H9 (cell line): ENCODE measurements around the gene PNPLA6. TPM values are rescaled to one million over a fixed set of nuclear protein-coding genes. Genes with fewer than 3 reads are reported as not detected.

ENCODE experiments used
- DNase-seq: peaks from one replicate; pipeline ENCODE4 v3.0.0-alpha.2; 2017
- H2AFZ ChIP-seq: one replicate; pipeline ENCODE4 v1.6.1; 2013; ENCODE audit warnings: mild to moderate bottlenecking, low read length, control low read depth, moderate library complexity
- H2AK5ac ChIP-seq: 2 replicates; pipeline ENCODE4 v1.6.1; 2013; ENCODE audit warnings: low read length, control low read depth, mixed read lengths; ENCODE audit not compliant: insufficient read length
- H2BK120ac ChIP-seq: one replicate; pipeline ENCODE4 v1.6.1; 2013; ENCODE audit warnings: low read depth, mild to moderate bottlenecking, low read length, control low read depth, inconsistent platforms; ENCODE audit not compliant: poor library complexity, severe bottlenecking
- H2BK12ac ChIP-seq: 2 replicates; pipeline ENCODE4 v1.6.1; 2013; ENCODE audit warnings: low read length, control low read depth, mixed read lengths, low read depth; ENCODE audit not compliant: insufficient read length
- H2BK15ac ChIP-seq: 2 replicates; pipeline ENCODE4 v1.6.1; 2013; ENCODE audit warnings: low read depth, low read length, control low read depth
- H2BK20ac ChIP-seq: one replicate; pipeline ENCODE4 v1.6.1; 2013; ENCODE audit warnings: low read depth, mild to moderate bottlenecking, low read length, control low read depth, inconsistent platforms; ENCODE audit not compliant: poor library complexity, severe bottlenecking
- H2BK5ac ChIP-seq: 2 replicates; pipeline ENCODE4 v1.6.1; 2013; ENCODE audit warnings: low read length, control low read depth, mixed read lengths; ENCODE audit not compliant: insufficient read length
- H3K14ac ChIP-seq: 2 replicates; pipeline ENCODE4 v1.6.1; 2013; ENCODE audit warnings: low read length, control low read depth; ENCODE audit not compliant: insufficient read depth
- H3K18ac ChIP-seq: 2 replicates; pipeline ENCODE4 v1.6.1; 2013; ENCODE audit warnings: low read depth, mild to moderate bottlenecking, mixed read lengths, low read length, control low read depth; ENCODE audit not compliant: insufficient read length
- H3K23ac ChIP-seq: 2 replicates; pipeline ENCODE4 v1.6.1; 2013; ENCODE audit warnings: low read length, control low read depth, mixed read lengths, low read depth; ENCODE audit not compliant: insufficient read length
- H3K23me2 ChIP-seq: 2 replicates; pipeline ENCODE4 v1.6.1; 2013; ENCODE audit warnings: low read depth, mild to moderate bottlenecking, mixed read lengths, low read length, control low read depth; ENCODE audit not compliant: insufficient read length, poor library complexity, severe bottlenecking
- H3K27ac ChIP-seq: 2 replicates; pipeline ENCODE4 v1.5.1; 2013; ENCODE audit warnings: low read length, control low read depth, mixed read lengths, low read depth; ENCODE audit not compliant: insufficient read length
- H3K27me3 ChIP-seq: 2 replicates; pipeline ENCODE4 v1.6.1; 2013; ENCODE audit warnings: low read length, control low read depth, inconsistent platforms; ENCODE audit not compliant: insufficient read depth
- H3K4ac ChIP-seq: 2 replicates; pipeline ENCODE4 v1.6.1; 2013; ENCODE audit warnings: low read depth, mild to moderate bottlenecking, control low read depth, inconsistent platforms, low read length, moderate library complexity
- H3K4me1 ChIP-seq: 2 replicates; pipeline ENCODE4 v1.6.1; 2013; ENCODE audit warnings: low read length, control low read depth, inconsistent platforms; ENCODE audit not compliant: insufficient read depth
- H3K4me2 ChIP-seq: 2 replicates; pipeline ENCODE4 v1.6.1; 2013; ENCODE audit warnings: low read length, control low read depth, mixed read lengths; ENCODE audit not compliant: insufficient read length, insufficient read depth
- H3K56ac ChIP-seq: 2 replicates; pipeline ENCODE4 v1.6.1; 2013; ENCODE audit warnings: low read depth, mild to moderate bottlenecking, mixed read lengths, low read length, control low read depth; ENCODE audit not compliant: insufficient read length
- H3K79me1 ChIP-seq: 2 replicates; pipeline ENCODE4 v1.6.1; 2013; ENCODE audit warnings: low read depth, mild to moderate bottlenecking, moderate library complexity, low read length, control low read depth, inconsistent platforms; ENCODE audit not compliant: insufficient read depth, poor library complexity, severe bottlenecking
- H3K79me2 ChIP-seq: 2 replicates; pipeline ENCODE4 v1.6.1; 2013; ENCODE audit warnings: low read length, control low read depth, inconsistent platforms; ENCODE audit not compliant: insufficient read depth
- H3K9ac ChIP-seq: 2 replicates; pipeline ENCODE4 v1.6.1; 2013; ENCODE audit warnings: low read length, control low read depth, mixed read lengths; ENCODE audit not compliant: insufficient read length; ENCODE audit errors: extremely low read depth
- H3K9me3 ChIP-seq: one replicate; pipeline ENCODE4 v1.6.1; 2013; ENCODE audit warnings: low read depth, low read length, inconsistent platforms; ENCODE audit not compliant: control insufficient read depth
- H3T11ph ChIP-seq: one replicate; pipeline ENCODE4 v1.6.1; 2013; ENCODE audit warnings: mild to moderate bottlenecking, low read length, control low read depth, inconsistent platforms
- H4K20me1 ChIP-seq: one replicate; pipeline ENCODE4 v1.6.1; 2013; ENCODE audit not compliant: control insufficient read depth, insufficient read length, insufficient read depth
- H4K5ac ChIP-seq: 2 replicates; pipeline ENCODE4 v1.6.1; 2013; ENCODE audit warnings: low read depth, mild to moderate bottlenecking, mixed read lengths, low read length, control low read depth; ENCODE audit not compliant: insufficient read length
- H4K8ac ChIP-seq: replicated peaks from 2 replicates; pipeline ENCODE4 v1.6.1; 2013; ENCODE audit warnings: low read length, control low read depth, mixed read lengths, low read depth; ENCODE audit not compliant: insufficient read length
- H4K91ac ChIP-seq: 2 replicates; pipeline ENCODE4 v1.6.1; 2013; ENCODE audit warnings: low read depth, mild to moderate bottlenecking, moderate library complexity, mixed read lengths, low read length, control low read depth; ENCODE audit not compliant: insufficient read length
- H3K27ac Mint-ChIP-seq, 3 experiments: 2 replicates in 2 of 3; 3 replicates in 1 of 3; pipeline ENCODE4 v1.8.0; 2020 to 2021; ENCODE audit warnings: mixed read lengths in 3 of 3, mild to moderate bottlenecking in 1 of 3, moderate library complexity in 1 of 3
- H3K27me3 Mint-ChIP-seq: 2 replicates; pipeline ENCODE4 v1.8.0; 2021; ENCODE audit warnings: low read depth, mild to moderate bottlenecking, moderate library complexity, mixed read lengths
- H3K36me3 Mint-ChIP-seq, 3 experiments: 2 replicates in 2 of 3; 3 replicates in 1 of 3; pipeline ENCODE4 v1.8.0; 2020 to 2021; ENCODE audit warnings: low read depth in 3 of 3, mixed read lengths in 3 of 3; ENCODE audit not compliant: insufficient read depth in 1 of 3
- H3K4me1 Mint-ChIP-seq, 2 experiments: 2 replicates each; pipeline ENCODE4 v1.8.0; 2020; ENCODE audit warnings: mixed read lengths in 2 of 2
- H3K4me3 Mint-ChIP-seq, 2 experiments: 2 replicates in 1 of 2; 3 replicates in 1 of 2; pipeline ENCODE4 v1.8.0; 2020 to 2021; ENCODE audit warnings: mild to moderate bottlenecking in 2 of 2, mixed read lengths in 2 of 2, moderate library complexity in 1 of 2
- H3K9me3 Mint-ChIP-seq, 2 experiments: 2 replicates in 1 of 2; 3 replicates in 1 of 2; pipeline ENCODE4 v1.8.0; 2020; ENCODE audit warnings: mild to moderate bottlenecking in 2 of 2, mixed read lengths in 2 of 2, moderate library complexity in 1 of 2
- WGBS: extraction: QIAGEN DNeasy Blood & Tissue Kit; methylation state at CpG from one replicate; pipeline ENCODE4 v1.1.7; 2013; ENCODE audit warnings: missing lambda C conversion rate, low lambda C conversion rate, mixed read lengths; ENCODE audit not compliant: insufficient read length; ENCODE audit errors: extremely low coverage; 5-methylcytosine and 5-hydroxymethylcytosine counted together
- total RNA-seq: library from RNA; stranded (reverse); gene quantifications from 2 replicates; pipeline ENCODE4 v1.2.1, GENCODE V29; 2021
- TF ChIP-seq, protein P1 (sequence below): fragments of 200-600 bp; sonication (generic); conservative IDR thresholded peaks from 3 replicates; pipeline ENCODE4 v1.8.0; 2021; ENCODE audit warnings: antibody characterized with exemption, mild to moderate bottlenecking

PNPLA6 gene
- total RNA-seq, 1 experiment from 2014 or later: 130 TPM

DNA sequence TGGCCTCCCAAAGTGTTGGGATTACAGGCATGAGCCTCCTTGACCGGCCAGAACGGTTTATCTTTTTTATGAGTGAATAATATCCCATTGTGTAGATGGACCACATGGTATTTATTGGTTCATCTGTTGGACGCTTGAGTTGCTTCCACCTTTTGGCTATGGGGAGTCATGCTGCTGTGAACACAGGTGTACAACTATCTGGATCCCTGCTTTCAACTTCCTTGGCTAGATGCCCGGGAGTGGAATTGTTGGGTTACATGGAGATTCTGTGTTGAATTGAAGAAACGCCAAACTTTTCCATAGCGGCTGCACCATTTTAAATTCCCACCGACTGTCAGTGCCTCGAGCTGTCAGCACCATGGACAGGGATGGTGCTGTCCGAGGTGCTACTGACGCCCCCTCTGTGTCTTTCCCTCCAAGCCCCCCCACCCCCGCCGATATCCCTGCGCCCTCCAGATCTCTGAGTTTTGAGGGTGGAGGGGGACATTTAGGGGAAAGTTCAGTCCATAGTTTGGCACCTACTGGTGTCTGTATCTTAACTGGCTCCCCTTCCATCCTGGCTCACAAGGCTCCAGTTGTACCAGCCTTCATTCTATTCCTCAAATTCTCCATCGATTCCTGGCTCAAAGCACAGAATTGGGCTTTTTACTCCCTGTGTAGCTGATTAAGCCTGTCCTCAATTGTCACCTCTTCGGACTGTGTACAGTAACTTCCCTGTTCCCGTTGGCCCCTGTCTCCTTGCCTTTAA, 27.3 kb downstream of the PNPLA6 start:
- peaks cover 1% of the 10 kb centered on the region for H3K27me3 Mint-ChIP-seq
- Histone ChIP-seq H3K56ac (no peak overlapping the region), H3K18ac (no peak overlapping the region), H3K23me2 (no peaks in the 10 kb centered on the region), H3K9me3 (no peaks in the 10 kb centered on the region), H2AFZ (no peak overlapping the region), H3K27me3 (no peaks in the 10 kb centered on the region), H2BK5ac (no peak overlapping the region), H3K79me1 (no peaks in the 10 kb centered on the region), H2BK12ac (no peak overlapping the region), H3K4me1 (no peaks in the 10 kb centered on the region), H3K79me2 (no peaks in the 10 kb centered on the region), H2AK5ac (no peak overlapping the region), H3K27ac (no peak overlapping the region), H2BK20ac (no peak overlapping the region), H4K5ac (no peak overlapping the region), H3K4ac (no peak overlapping the region), H3K9ac (no peak overlapping the region), H2BK120ac (no peak overlapping the region), H3K4me2 (no peak overlapping the region), H3T11ph (no peak overlapping the region), H4K91ac (no peak overlapping the region), H4K20me1 (no peaks in the 10 kb centered on the region), H3K14ac (no peak overlapping the region), H4K8ac (no peak overlapping the region), H2BK15ac (no peak overlapping the region), H3K23ac (no peak overlapping the region)
- H3K27ac Mint-ChIP-seq: no peak overlapping the region
- no peaks in the 10 kb centered on the region; a peak in 1 of 5 replicates for H3K9me3 Mint-ChIP-seq
- peak; percentile 34 for DNase-seq
- peaks cover 8 to 24% (median 17%) of the 10 kb centered on the region in 3 experiments; a peak in 6 of 7 replicates for H3K36me3 Mint-ChIP-seq
- no peak overlapping the region for H3K4me3 Mint-ChIP-seq
- no CpG with 5 or more reads among the region's 16 CpGs for WGBS
- H3K4me1 Mint-ChIP-seq: no peaks in the 10 kb centered on the region
- TF ChIP-seq, protein P1, sequence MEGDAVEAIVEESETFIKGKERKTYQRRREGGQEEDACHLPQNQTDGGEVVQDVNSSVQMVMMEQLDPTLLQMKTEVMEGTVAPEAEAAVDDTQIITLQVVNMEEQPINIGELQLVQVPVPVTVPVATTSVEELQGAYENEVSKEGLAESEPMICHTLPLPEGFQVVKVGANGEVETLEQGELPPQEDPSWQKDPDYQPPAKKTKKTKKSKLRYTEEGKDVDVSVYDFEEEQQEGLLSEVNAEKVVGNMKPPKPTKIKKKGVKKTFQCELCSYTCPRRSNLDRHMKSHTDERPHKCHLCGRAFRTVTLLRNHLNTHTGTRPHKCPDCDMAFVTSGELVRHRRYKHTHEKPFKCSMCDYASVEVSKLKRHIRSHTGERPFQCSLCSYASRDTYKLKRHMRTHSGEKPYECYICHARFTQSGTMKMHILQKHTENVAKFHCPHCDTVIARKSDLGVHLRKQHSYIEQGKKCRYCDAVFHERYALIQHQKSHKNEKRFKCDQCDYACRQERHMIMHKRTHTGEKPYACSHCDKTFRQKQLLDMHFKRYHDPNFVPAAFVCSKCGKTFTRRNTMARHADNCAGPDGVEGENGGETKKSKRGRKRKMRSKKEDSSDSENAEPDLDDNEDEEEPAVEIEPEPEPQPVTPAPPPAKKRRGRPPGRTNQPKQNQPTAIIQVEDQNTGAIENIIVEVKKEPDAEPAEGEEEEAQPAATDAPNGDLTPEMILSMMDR: no peak
